ENCODE measurements around the gene NMT2. TPM values are rescaled to one million over a fixed set of nuclear protein-coding genes. Genes with fewer than 3 reads are reported as not detected.
A peak's percentile ranks its signal among the peaks of the same experiment; 100 is the strongest.

The NMT2 gene
- total RNA-seq, 1 donor from 2014 or later = 20.2 TPM

DNA sequence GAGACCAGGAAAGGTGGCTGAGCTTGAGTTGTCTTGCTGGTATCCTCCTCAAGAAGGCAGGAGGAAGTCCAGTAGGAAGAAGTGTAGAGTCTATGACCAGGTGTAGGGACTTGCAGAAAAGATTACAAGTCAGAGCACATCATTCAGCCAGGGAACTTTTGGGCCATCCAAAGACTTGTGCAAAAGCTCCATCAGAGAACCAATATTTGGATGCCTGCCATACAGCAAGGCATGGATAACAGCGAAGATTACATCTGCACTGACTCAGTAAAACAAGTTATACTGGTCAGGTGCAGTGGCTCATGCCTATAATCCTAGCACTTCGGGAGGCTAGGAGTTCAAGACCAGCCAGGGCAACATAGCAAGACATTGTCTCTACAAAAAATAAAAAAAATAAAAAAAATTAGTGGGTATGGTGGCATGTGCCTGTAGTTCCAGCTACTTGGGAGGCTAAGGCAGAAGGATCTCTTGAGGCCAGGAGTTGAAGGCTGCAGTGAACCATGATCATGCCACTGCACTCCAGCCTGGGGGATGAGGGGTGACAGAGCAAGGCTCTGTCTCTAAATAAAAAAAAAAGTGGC lies 13.2 kb upstream of the NMT2 start:
- no peak for DNase-seq

DNA sequence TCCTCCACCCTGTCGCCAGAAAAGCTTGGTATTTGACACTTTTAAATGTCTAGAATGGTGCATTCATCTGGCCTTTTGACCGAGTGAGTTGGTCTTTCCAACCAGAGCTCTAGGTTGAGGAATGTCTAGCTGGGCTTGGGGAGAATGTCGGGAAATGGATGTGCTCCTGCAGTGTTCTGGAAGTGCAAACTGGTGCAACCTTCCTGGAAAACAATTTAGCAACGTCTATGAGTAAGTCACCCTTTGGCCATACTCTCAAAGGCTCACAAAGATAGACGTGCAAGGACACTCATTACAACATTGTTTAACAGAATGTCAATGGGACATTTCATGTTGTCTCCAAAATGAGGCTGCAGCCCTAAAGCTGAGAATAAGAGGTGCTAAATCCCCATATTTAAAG lies 12.2 kb upstream of the NMT2 start:
- DNase-seq = no peak

DNA sequence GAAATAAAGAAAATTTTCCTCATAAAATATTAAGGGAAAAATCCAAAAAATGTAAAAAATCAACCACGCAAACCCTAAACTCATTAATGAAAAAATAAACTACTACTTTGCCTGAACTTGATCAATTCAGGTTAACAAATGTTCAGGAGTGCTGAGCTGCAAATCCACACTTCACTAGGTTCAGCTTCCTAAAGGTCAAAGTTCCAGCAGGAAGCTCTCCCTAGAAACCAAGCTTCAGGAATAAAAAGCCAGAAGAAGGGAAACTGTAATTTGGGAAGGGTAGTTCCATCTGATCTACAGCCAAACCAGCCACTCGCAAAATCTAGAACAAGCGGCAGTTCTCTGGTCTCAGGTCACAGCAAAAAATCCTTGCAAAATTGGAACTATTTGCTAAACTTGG lies 7.8 kb upstream of the NMT2 start:
- no peak for DNase-seq

DNA sequence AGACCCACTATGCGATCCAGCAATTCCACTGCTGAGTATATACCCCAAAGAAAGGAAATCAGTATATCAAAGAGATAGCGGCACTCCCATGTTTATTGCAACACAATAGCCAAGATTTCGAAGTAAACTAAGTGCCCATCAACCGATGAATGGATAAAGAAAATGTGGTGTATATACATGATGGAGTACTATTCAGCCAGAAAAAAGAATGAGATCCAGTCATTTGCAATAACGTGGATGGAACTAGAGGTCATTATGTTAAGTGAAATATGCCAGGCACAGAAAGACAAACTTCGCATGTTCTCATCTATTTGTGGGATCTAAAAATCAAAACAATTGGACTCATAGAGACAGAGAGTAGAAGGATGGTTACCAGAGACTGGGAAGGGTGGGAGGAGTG lies 7.1 kb upstream of the NMT2 start:
- DNase-seq = no peak

DNA sequence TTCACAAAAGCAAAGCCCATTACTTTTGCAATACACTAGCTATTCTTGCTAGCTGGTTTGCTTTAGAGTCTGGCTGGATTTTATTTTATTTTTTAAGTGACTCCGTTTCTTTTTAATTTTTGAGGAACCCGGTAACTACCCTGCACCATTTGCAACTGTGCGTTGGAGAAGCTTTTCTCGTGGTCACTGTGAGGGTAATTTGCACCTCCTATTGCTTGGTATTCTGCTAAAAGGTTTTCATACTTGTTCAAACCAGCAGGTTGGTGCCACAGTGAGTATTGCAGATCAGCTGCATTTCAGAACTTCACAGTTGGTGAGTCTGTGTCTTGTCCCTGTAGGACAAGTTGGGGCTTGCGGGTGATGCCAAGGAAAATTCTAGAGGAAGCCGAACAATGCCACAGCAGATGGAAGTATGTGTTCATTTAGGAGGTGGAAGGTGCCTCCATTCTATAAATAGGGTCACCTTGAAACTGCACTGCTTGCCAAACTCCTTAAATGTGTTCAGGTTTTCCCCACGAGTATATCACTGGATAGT lies 3.9 kb upstream of the NMT2 start:
- no peak for DNase-seq

DNA sequence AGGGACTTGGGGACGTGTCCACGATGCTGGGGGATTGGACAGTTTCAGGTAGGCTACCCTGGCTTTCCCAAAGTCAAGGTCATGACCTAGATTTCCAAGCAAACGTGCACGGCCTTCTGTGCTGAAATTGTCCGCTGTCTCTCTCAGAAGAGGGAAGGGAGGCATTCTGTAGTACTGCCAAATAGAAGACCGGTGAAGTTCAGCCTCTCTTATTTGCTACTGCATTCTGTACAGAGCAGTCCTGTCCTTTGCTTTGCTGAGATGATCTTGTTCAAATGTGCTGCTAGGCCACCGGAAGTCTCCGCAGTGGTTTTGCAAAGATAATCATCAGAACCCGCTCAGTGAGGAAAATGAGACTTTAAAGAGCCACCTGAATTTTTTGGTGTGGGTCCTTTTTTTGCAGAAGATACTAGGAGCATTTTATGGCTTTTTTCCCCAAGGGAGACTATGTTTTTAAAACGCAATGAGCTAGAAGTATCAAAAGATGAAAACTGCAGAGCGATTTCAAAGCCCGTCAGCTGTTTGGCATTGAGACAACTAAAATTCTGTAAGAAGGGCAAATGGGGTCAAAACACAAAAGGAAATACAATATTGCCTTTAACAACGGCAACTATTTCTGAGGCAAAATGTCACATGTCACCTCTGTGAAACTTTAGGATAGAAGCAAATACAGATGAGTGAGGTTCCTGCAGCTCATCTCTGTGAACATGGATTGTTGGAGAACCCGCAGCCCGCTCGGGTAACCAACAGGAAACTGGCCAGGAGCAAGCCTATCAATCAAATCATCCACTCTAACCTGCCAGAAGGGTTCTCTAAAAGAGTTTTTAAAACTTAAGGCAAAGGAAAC lies 1.3 kb upstream of the NMT2 start:
- DNase-seq = peak; percentile 44

DNA sequence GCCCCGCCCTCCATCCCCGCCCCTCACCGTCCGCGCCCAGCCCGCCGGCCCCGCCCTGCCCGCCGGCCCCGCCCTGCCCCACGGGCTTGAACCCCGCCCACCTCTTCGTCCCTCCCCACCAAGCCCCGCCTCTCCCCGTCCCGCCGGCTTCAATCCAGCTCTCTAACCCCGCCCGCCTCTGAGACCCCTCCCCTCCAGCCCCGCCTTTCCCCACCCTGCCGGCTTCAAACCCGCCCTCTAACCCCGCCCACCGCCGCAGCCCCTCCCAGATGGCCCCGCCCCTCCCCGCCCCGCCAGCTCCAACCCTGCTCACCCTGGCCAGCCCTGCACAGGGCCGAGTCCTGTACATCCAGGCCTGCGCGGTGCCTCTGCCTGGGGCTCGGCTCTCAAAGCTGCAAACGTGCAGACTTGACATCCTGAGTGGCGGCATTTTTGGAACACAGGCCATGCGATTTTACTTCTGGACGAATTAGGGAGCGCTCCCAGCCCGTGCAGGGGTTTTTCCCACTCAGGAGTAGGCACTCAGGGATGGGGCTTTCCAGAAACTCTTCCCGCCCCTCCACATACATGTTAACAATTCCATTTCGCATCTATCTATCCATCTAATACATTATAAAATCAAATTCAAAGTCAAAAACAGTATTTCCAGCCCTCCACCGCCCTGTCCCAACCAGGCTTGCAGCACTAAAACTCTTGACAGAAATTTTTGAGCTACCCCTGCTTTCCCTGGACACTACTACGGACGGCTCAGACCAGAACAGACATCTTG lies 477 bp upstream of the NMT2 start:
- DNase-seq = peak; percentile 98

DNA sequence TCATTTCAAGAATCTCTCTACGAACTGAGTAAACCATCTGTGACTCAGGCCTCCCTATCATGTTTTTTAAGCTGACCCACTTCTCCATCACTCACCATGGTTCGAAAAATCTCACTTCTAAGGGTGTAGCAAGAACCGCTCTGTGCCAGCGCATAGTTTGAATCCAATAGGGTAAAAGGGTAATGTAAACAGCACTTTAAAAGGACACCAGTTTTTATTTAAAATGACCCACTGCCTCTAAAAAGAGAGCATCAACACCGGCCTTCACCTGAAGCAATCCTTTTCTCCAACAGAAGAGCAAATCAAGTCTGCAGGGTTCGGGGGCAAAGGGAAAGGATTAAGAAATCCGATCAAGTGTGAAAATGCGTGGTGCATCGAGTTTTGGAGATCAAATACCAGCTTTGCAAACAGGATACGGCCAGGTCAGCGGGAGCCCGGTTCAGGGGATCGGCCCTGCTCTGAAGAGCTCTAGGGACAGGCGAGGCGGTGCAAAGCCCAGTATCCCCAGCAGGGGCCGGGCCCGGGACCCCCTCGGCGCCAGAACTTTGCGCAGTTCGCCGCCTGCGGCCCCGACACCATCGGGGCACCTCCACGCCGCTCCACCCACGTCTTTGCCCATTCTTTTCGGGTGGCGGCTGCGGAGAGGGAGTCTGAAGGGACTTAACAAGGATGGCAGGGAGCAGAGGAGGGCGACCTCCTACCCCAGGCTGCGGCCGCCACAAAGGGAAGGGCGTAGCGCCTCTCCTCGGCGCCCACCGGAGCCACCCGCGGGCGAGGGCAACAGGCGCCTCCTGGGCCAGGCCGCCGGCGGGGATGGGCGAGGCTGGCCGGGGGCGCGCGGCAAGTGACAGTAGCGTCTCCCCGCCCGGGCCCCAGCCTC lies 842 bp downstream of the NMT2 start:
- peak; percentile 68 for DNase-seq

DNA sequence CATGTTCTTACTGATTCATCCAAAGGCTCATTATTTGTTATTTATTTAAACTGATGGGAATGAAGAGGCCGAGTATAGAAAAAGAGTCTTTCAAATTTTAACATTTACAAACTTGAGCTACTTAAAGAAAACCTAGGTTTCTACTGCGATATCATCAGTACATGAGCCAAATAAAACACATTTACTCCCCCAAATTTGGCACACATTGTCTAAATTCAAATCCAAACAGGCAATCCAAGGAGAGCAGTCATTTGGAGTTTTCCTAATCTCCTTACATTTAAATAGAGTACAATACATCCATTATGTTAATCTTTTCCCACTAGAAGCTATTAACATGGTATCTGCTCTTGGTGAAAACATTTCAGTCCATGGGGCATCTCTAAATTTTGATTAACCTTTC lies 2.2 kb downstream of the NMT2 start:
- DNase-seq = no peak

DNA sequence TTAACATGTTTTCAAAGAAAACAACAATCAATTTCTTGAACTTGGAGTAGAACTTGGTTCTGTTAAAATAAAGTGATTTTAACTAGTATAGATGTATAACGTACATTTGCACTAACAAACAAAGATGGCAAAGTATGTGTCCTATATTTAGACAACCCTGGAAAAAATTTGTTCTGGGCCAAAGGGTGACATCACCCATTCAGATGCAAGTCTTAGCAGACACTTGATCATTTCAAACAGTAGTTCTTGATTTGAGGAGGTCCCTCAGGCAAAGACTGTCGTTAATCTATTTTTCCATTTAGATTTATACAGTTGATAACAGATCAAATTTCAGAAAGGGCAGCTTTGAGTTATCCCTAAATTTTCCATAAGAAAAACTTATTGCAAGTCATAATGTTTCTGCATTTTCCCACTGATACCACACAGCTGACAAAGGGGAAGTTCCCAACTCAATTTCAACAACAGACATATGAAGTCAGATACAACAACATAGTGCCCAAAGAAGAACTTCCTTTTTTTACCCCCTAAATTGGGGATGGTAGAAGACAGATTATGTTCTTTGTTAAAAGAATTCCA lies 5.2 kb downstream of the NMT2 start:
- DNase-seq = no peak

DNA sequence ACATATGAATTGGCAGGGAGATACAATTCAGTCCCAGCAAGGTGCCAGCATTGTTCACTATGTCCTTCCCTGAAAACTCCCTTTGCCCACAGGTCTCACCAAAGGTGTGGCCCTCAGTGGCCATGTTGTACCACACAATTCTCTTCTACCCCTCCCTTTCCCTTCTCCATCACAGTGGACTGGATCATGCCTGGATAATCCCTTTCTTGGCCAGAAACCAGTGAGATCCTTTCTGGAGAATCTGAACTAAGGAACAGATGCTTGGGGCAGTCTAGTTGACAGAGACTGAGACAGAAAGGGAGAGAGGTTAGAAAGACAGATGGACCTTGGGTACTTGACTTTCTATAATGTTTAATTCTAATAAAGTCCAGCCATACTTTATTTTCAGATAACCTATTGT lies 9.5 kb downstream of the NMT2 start:
- peak; percentile 14 for DNase-seq

DNA sequence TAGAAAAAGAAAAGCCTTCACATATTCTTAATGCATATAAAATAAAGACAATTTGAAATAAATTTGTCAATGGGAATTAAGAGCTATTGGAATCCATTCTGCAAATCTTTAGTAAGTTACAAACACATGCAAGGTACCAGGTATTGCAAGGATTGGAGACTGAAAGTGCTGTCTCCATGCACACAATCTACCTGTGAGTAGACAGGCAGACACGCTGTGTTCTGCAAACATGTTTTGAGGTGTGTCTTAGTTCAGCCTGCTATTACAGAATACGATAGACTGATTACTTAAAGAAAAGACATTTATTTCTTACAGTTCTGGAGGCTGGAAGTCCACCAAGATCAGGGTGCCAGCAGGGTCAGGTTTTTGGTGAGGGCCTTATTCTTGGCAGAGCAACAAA lies 10.0 kb downstream of the NMT2 start:
- DNase-seq = no peak

DNA sequence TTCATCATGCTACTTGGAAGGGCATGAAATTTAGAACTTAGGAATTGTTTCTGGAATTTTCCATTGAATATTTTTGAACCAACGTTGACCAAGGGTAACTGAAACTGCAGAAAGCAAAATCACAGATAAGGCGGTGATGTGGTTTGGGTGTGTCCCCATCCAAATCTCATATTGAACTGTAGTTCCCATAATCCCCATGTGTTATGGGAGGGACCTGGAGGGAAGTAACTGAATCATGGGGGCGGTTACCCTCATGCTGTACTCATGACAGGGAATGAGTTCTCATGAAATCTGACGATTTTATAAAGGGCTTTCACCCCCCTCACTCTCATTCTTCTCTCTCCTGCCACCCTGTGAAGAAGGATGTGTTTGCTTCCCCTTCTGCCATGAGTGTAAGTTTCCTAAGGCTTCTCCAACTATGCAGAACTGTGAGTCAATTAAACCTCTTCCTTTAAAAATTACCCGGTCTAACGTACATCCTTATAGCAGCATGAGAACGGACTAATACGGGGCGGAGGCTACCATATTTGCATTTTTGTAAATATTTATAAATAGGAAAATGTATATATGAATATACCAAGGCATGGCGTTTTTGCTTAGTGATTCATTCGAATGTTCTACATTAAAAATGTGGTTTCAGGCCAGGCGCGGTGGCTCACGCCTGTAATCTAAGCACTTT lies 12.4 kb downstream of the NMT2 start:
- no peak for DNase-seq

DNA sequence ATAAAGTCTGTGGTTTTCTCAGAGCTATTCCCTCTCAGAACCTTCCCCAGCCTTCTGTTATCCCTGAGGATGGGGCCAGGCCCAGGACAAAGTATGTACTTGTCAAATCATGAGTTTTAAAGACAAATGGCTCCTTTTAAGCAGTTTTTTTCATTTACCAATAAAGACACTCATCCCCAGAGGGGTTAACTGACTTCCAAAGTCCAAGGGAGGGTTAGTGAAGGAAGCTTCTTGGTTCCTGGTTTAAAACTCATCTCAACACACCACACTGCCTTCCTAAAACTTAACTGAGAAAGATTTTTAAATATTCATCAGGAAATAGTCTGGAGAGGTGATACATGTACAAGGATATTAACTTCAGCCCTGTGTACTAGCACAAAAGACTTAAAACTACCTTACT lies 15.9 kb downstream of the NMT2 start:
- no peak for DNase-seq

DNA sequence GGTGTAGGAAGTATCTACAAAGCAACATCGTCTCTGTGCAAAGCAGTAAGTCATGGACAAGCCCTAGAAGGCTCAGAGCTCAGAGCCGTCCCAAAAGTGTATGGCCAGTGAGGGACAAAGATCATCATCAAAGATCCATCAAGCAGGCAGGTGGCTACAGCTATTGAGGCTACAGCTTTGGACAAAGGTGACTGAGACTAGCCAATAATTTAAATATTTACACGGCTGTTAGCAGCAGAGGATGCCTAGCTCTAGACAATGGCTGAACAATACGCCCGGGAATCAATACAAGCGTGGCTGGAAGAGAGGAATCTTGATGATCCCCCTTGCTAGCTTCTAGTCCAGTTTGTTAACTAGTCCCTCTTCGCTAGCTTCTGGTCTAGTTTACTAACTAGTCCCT lies 17.9 kb downstream of the NMT2 start:
- no peak for DNase-seq

DNA sequence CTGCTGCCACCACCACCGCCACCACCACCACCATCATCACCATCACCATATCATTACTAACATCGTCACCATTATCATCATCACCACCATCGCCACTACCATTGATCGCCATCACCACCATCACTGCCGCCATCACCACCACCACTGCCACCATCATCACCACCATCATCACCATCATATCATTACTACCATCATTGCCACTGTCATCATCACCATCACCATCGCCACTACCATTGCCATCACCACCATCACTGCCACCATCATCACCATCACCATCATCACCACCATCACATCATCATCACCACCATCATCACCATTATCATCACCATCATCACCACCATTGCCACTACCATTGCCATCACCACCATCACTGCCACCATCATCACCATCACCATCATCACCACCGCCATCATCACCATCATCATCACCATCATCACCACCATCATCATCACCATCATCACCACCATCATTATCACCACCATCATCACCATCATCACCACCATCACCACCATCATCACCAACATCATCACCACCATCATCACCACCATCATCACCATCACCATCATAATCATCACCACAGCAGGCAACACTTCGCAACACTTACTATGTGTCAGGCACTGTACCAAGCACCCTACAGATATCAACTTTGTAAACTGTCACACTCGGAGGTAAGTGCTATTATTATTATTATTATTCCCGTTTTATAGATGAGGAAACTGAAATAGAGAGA lies 19.3 kb downstream of the NMT2 start:
- no peak for DNase-seq

DNA sequence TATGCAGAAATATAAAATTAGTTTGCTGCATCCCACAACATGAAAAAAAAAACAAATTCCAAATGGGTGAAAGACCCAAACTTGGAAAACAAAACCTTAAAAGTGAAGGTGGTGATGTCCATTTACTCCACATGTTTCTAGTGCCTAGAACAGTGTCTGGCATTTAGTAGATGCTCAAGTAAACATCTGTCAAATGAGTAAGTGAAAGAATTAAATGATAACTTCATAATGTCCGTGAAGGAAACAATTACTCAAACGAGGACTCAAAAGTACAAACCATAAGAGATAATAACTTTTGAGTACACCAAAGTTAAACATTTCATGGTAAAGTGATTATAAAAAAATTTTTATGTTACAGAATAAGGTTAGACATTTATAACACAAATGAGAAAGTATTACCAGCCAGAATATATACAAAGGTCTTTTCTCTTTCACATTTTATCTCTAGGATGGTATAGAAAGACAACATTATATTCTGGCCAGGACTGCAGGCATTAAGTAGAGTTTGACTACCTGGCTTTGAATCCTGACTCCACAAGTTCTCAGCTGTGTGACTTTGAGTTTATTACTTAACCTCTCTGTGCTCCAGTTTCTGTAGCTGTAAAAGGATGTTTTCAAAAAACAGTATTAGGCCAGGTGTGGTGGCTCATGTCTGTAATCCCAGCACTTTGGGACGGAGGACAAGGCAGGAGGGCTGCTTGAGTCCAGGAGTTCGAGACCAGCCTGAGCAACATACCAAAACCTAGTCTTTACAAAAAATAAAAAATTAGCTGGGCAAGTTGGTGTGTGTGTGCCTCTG lies 20.7 kb downstream of the NMT2 start:
- no peak for DNase-seq

DNA sequence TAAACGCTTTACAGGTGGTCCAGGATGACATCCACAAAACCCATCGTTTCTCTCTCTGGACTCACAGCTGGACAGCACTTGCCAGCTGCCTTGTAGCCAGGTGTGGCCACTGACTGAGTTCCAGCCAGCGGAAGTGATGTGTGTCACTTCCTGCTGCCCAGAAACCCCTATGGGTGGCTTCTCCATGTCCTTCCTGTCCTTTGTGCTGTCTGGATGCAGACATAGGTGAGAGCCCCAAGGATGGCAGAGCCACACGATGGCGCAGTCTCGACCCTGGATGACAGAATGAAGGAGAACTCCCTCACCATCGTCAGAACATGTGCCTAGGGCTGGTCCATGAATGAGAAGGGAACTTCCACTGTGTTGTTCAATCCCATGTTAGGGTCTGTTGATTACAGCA lies 22.1 kb downstream of the NMT2 start:
- no peak for DNase-seq

DNA sequence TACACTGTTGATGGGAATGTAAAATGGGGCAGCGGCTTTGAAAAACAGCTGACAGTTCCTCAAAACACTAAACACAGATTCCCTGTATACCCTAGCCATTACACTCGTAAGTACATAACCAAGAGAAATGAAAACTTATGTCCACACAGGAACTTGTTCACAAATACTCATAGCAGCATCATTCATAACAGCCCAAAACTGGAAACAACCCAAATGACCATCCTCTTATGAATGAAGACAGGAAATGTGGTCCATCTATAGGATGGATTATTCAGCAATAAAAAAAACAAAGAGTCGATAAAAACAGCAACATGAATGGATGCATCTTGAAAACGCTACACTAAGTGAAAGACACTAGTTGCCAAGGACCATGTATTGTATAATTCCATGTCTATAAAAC lies 23.7 kb downstream of the NMT2 start:
- no peak for DNase-seq
